Measurements from ENCODE around the gene CLMP.

CLMP gene

GRCh38 chr11:123151796-123152195, 43.3 kb downstream of the CLMP start:
- no peak for ATAC-seq
- TF ChIP-seq ESRRG (CRISPR knock-in tag; IDR thresholded peaks at IDR 0.05) (no peak), OSR1 (CRISPR knock-in tag; IDR thresholded peaks at IDR 0.05) (no peak), ZFP3 (CRISPR knock-in tag; IDR thresholded peaks at IDR 0.05) (no peak), TCF4 (CRISPR knock-in tag; IDR thresholded peaks at IDR 0.05; ENCODE audit: borderline replicate concordance) (no peak), ZFP30 (CRISPR knock-in tag; IDR thresholded peaks at IDR 0.05) (no peak), PPARA (CRISPR knock-in tag; IDR thresholded peaks at IDR 0.05; ENCODE audit: borderline replicate concordance) (no peak), RARB (CRISPR knock-in tag; IDR thresholded peaks at IDR 0.05) (no peak)
- TF ChIP-seq, protein P1, sequence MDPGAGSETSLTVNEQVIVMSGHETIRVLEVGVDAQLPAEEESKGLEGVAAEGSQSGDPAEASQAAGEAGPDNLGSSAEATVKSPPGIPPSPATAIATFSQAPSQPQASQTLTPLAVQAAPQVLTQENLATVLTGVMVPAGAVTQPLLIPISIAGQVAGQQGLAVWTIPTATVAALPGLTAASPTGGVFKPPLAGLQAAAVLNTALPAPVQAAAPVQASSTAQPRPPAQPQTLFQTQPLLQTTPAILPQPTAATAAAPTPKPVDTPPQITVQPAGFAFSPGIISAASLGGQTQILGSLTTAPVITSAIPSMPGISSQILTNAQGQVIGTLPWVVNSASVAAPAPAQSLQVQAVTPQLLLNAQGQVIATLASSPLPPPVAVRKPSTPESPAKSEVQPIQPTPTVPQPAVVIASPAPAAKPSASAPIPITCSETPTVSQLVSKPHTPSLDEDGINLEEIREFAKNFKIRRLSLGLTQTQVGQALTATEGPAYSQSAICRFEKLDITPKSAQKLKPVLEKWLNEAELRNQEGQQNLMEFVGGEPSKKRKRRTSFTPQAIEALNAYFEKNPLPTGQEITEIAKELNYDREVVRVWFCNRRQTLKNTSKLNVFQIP (CRISPR knock-in tag; IDR thresholded peaks at IDR 0.05; ENCODE audit: borderline replicate concordance, low read depth), result no peak
- TF ChIP-seq, protein P2, sequence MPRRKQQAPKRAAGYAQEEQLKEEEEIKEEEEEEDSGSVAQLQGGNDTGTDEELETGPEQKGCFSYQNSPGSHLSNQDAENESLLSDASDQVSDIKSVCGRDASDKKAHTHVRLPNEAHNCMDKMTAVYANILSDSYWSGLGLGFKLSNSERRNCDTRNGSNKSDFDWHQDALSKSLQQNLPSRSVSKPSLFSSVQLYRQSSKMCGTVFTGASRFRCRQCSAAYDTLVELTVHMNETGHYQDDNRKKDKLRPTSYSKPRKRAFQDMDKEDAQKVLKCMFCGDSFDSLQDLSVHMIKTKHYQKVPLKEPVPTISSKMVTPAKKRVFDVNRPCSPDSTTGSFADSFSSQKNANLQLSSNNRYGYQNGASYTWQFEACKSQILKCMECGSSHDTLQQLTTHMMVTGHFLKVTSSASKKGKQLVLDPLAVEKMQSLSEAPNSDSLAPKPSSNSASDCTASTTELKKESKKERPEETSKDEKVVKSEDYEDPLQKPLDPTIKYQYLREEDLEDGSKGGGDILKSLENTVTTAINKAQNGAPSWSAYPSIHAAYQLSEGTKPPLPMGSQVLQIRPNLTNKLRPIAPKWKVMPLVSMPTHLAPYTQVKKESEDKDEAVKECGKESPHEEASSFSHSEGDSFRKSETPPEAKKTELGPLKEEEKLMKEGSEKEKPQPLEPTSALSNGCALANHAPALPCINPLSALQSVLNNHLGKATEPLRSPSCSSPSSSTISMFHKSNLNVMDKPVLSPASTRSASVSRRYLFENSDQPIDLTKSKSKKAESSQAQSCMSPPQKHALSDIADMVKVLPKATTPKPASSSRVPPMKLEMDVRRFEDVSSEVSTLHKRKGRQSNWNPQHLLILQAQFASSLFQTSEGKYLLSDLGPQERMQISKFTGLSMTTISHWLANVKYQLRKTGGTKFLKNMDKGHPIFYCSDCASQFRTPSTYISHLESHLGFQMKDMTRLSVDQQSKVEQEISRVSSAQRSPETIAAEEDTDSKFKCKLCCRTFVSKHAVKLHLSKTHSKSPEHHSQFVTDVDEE (CRISPR knock-in tag; IDR thresholded peaks at IDR 0.05), result no peak

DNA sequence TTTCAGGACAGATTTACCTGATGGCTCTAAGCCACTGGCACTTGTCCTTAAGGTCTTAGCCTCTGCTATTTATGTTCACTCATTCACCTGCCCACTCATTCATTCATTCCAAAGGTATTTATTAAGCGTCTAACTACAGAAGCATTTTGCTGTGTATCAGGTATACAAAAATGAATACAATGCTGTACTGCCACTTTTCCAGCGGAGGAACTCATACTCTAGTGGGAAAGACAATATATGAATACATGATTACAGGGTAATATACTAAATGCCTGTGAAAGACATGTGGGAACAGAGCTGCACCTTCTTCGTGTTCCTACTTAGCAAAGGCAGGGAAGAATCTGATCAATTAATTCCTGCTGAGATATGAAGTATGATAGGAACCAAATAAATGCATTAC, 43.7 kb downstream of the CLMP start:
- TF ChIP-seq TCF4 (CRISPR knock-in tag; IDR thresholded peaks at IDR 0.05; ENCODE audit: borderline replicate concordance) (no peak), CSDC2 (CRISPR knock-in tag; IDR thresholded peaks at IDR 0.05) (no peak), ZC3H10 (CRISPR knock-in tag; IDR thresholded peaks at IDR 0.05) (no peak), ZNF8 (CRISPR knock-in tag; IDR thresholded peaks at IDR 0.05) (no peak), ESRRG (CRISPR knock-in tag; IDR thresholded peaks at IDR 0.05) (no peak), RARB (CRISPR knock-in tag; IDR thresholded peaks at IDR 0.05) (no peak), ZNF565 (CRISPR knock-in tag; conservative IDR thresholded peaks at IDR 0.05; ENCODE audit: low read depth) (no peak), ZFP3 (CRISPR knock-in tag; IDR thresholded peaks at IDR 0.05) (no peak), OSR1 (CRISPR knock-in tag; IDR thresholded peaks at IDR 0.05) (no peak), PPARA (CRISPR knock-in tag; IDR thresholded peaks at IDR 0.05; ENCODE audit: borderline replicate concordance) (no peak)
- ATAC-seq, result no peak

DNA sequence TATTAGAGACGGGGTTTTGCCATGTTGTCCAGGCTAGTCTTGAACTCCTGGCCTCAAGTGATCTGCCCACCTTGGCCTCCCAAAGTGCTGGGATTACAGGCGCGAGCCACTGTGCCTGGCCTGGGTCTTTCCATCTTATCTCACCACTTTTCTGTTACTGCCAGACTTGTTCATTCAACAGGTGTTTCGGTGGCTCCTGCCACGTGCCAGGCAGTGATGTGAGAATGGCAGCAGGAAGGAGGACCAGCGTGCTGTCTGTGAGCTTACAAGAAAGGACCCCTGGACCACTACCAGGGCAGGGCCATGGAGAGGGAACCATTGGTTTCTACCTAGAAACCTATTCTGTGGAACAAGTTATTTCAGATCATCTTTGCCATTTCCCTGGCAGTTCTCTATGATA, 44.2 kb downstream of the CLMP start:
- TF ChIP-seq GLIS3 (CRISPR knock-in tag; IDR thresholded peaks at IDR 0.05), result no peak
- TF ChIP-seq, protein P1 (CRISPR knock-in tag; IDR thresholded peaks at IDR 0.05; ENCODE audit: borderline replicate concordance, low read depth), result no peak

DNA sequence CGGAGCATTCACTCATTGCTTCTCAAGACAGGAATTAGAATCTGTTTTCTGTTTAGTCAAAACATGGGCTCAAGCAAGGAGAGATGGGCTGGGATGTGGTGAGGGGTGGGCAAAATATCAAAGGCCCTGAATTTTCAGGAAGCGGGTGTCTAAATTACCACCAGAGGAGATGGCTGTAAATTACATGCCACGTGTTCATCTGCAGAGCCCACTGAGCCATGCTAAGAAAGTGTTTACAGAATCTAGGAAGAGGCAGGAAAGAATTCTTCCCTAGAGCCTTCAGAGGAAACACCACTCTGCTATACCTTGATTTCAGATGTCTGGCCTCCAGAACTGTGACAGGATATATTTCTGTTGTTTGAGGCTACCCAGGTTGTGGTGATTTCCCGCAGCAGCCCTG, 46.1 kb downstream of the CLMP start:
- ATAC-seq, result no peak
- TF ChIP-seq ZNF565 (CRISPR knock-in tag; conservative IDR thresholded peaks at IDR 0.05; ENCODE audit: low read depth) (no peak), ZNF70 (CRISPR knock-in tag; IDR thresholded peaks at IDR 0.05) (no peak), BACH2 (CRISPR knock-in tag; IDR thresholded peaks at IDR 0.05; ENCODE audit: borderline replicate concordance) (no peak), RARB (CRISPR knock-in tag; IDR thresholded peaks at IDR 0.05) (no peak), ZNF8 (CRISPR knock-in tag; IDR thresholded peaks at IDR 0.05) (no peak), SNAI2 (CRISPR knock-in tag; IDR thresholded peaks at IDR 0.05) (no peak), ZFP30 (CRISPR knock-in tag; IDR thresholded peaks at IDR 0.05) (no peak), CSDC2 (CRISPR knock-in tag; IDR thresholded peaks at IDR 0.05) (no peak), TOX (CRISPR knock-in tag; IDR thresholded peaks at IDR 0.05; ENCODE audit: borderline replicate concordance) (no peak), ARNTL (CRISPR knock-in tag; IDR thresholded peaks at IDR 0.05; ENCODE audit: borderline replicate concordance, low read depth) (no peak), PATZ1 (CRISPR knock-in tag; IDR thresholded peaks at IDR 0.05; ENCODE audit: borderline replicate concordance) (no peak)
- TF ChIP-seq, protein P3, sequence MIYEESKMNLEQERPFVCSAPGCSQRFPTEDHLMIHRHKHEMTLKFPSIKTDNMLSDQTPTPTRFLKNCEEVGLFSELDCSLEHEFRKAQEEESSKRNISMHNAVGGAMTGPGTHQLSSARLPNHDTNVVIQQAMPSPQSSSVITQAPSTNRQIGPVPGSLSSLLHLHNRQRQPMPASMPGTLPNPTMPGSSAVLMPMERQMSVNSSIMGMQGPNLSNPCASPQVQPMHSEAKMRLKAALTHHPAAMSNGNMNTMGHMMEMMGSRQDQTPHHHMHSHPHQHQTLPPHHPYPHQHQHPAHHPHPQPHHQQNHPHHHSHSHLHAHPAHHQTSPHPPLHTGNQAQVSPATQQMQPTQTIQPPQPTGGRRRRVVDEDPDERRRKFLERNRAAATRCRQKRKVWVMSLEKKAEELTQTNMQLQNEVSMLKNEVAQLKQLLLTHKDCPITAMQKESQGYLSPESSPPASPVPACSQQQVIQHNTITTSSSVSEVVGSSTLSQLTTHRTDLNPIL (CRISPR knock-in tag; IDR thresholded peaks at IDR 0.05; ENCODE audit: low read depth), result no peak

More for the DNA sequence above, 44.2 kb downstream of the CLMP start:
- no peak for ATAC-seq

All from SK-N-SH treated with all-trans-retinoic acid at 6 μM for 48 hours (cell line).